IMR-90 (cell line): ENCODE results near the gene CDC42EP3. TPM values are rescaled to one million over a fixed set of nuclear protein-coding genes. Genes with fewer than 3 reads are reported as not detected.

Experiments used
- ATAC-seq: fragments of 200-7000 bp; cut with Tn5 transposase; 2 replicates; pipeline ENCODE4 v1.9.1; 2020; ENCODE audit warnings: low read depth, mild to moderate bottlenecking, moderate library complexity
- BruUV-seq: library from RNA; stranded (reverse); fragments of 400-500 nt; replicated peaks from 2 replicates; lab custom pipeline; 2021; lab: Mats Ljungman, UMichigan
- CTCF ChIA-PET: fragments of 300-600 bp; formaldehyde crosslinking; extraction: SDS; loops from one replicate; lab custom pipeline; 2021; ENCODE audit warnings: antibody characterized with exemption; lab: Yijun Ruan, JAX
- POLR2A ChIA-PET: fragments of 300-600 bp; sonication (Branson Sonifier 250); formaldehyde crosslinking; loops from one replicate; lab custom pipeline; 2022; ENCODE audit warnings: antibody characterized with exemption; ENCODE audit not compliant: unreplicated experiment; lab: Charles Lee
- DNase-seq: peaks from one replicate; pipeline ENCODE4 v3.0.0; 2013
- H2AFZ ChIP-seq: replicated peaks from 2 replicates; pipeline ENCODE3; 2013; ENCODE audit warnings: low read length, mild to moderate bottlenecking; ENCODE audit not compliant: poor library complexity
- H2AK5ac ChIP-seq: 2 replicates; pipeline ENCODE4 v1.6.1; 2013; ENCODE audit warnings: low read depth, low read length, inconsistent platforms
- H2AK9ac ChIP-seq: replicated peaks from 2 replicates; pipeline ENCODE3; 2013; ENCODE audit warnings: mild to moderate bottlenecking, low read depth, low read length, moderate library complexity; ENCODE audit not compliant: poor library complexity
- H2BK120ac ChIP-seq: 2 replicates; pipeline ENCODE4 v1.6.1; 2013; ENCODE audit warnings: low read depth, low read length, inconsistent platforms
- H2BK15ac ChIP-seq: 3 replicates; pipeline ENCODE4 v1.6.1; 2013; ENCODE audit warnings: low read depth, low read length, inconsistent platforms
- H2BK20ac ChIP-seq: 2 replicates; pipeline ENCODE4 v1.6.1; 2013; ENCODE audit warnings: low read depth, mild to moderate bottlenecking, inconsistent platforms, low read length, moderate library complexity
- H2BK5ac ChIP-seq: 2 replicates; pipeline ENCODE4 v1.6.1; 2013; ENCODE audit warnings: mild to moderate bottlenecking, low read depth, low read length, inconsistent platforms; ENCODE audit not compliant: poor library complexity, severe bottlenecking
- H3K14ac ChIP-seq: replicated peaks from 2 replicates; pipeline ENCODE4 v1.6.1; 2013; ENCODE audit warnings: low read depth, low read length, inconsistent platforms
- H3K18ac ChIP-seq: 2 replicates; pipeline ENCODE4 v1.6.1; 2013; ENCODE audit warnings: low read depth, low read length, control low read depth
- H3K23ac ChIP-seq: 2 replicates; pipeline ENCODE4 v1.6.1; 2013; ENCODE audit warnings: low read depth, low read length, inconsistent platforms
- H3K27ac ChIP-seq: 2 replicates; pipeline ENCODE4 v1.5.1; 2013; ENCODE audit warnings: mild to moderate bottlenecking, control low read depth, low read length; ENCODE audit not compliant: insufficient read depth
- H3K27me3 ChIP-seq: 2 replicates; pipeline ENCODE4 v1.6.1; 2013; ENCODE audit warnings: low read length; ENCODE audit not compliant: control insufficient read depth, insufficient read depth
- H3K36me3 ChIP-seq: 2 replicates; pipeline ENCODE4 v1.6.1; 2013; ENCODE audit warnings: low read length, mixed read lengths; ENCODE audit not compliant: control insufficient read depth, insufficient read depth
- H3K4ac ChIP-seq: 2 replicates; pipeline ENCODE4 v1.6.1; 2013; ENCODE audit warnings: low read depth, low read length, inconsistent platforms
- H3K4me1 ChIP-seq: 2 replicates; pipeline ENCODE4 v1.6.1; 2013; ENCODE audit warnings: low read length, mixed read lengths; ENCODE audit not compliant: control insufficient read depth, insufficient read depth
- H3K4me2 ChIP-seq: 2 replicates; pipeline ENCODE4 v1.6.1; 2013; ENCODE audit warnings: low read depth, mild to moderate bottlenecking, control low read depth, low read length, moderate library complexity
- H3K4me3 ChIP-seq: 2 replicates; pipeline ENCODE4 v1.5.1; 2013; ENCODE audit warnings: low read depth, mild to moderate bottlenecking, control low read depth, low read length, moderate library complexity; ENCODE audit not compliant: insufficient read depth
- H3K56ac ChIP-seq: 2 replicates; pipeline ENCODE4 v1.6.1; 2013; ENCODE audit warnings: low read length, inconsistent platforms; ENCODE audit not compliant: insufficient read depth; ENCODE audit errors: extremely low read depth
- H3K79me1 ChIP-seq, 2 experiments: 2 replicates each; pipeline ENCODE4 v1.6.1; 2013; ENCODE audit warnings: low read length in 2 of 2, inconsistent platforms in 1 of 2, low read depth in 1 of 2
- H3K9ac ChIP-seq: 2 replicates; pipeline ENCODE4 v1.6.1; 2013; ENCODE audit warnings: low read depth, low read length, control low read depth
- H3K9me1 ChIP-seq: 2 replicates; pipeline ENCODE4 v1.6.1; 2013; ENCODE audit warnings: low read length, inconsistent platforms; ENCODE audit not compliant: insufficient read depth
- H3K9me3 ChIP-seq: 2 replicates; pipeline ENCODE4 v1.6.1; 2013; ENCODE audit warnings: low read length; ENCODE audit not compliant: control insufficient read depth, insufficient read depth
- H4K20me1 ChIP-seq: 2 replicates; pipeline ENCODE4 v1.6.1; 2013; ENCODE audit warnings: low read length, inconsistent platforms; ENCODE audit not compliant: insufficient read depth
- H4K5ac ChIP-seq: 2 replicates; pipeline ENCODE4 v1.6.1; 2013; ENCODE audit warnings: mild to moderate bottlenecking, low read depth, low read length, control low read depth
- H4K8ac ChIP-seq, 2 experiments: 2 replicates each; pipeline ENCODE4 v1.6.1; 2013; ENCODE audit warnings: low read depth in 2 of 2, low read length in 2 of 2, control low read depth in 1 of 2, inconsistent platforms in 1 of 2
- H4K91ac ChIP-seq: 2 replicates; pipeline ENCODE4 v1.6.1; 2013; ENCODE audit warnings: low read depth, low read length, inconsistent platforms; ENCODE audit not compliant: insufficient read depth
- BHLHE40 ChIP-seq: fragments of 150-350 bp; IDR thresholded peaks from 2 replicates; pipeline ENCODE4 v1.6.1; 2016; ENCODE audit warnings: mild to moderate bottlenecking, low read depth, low read length
- CEBPB ChIP-seq: IDR thresholded peaks from 2 replicates; pipeline ENCODE4 v1.6.1; 2012; ENCODE audit warnings: low read depth, low read length, improper control_type of control experiment
- CHD1 ChIP-seq: IDR thresholded peaks from 2 replicates; pipeline ENCODE4 v1.6.1; 2012; ENCODE audit warnings: low read depth, low read length, improper control_type of control experiment
- FOS ChIP-seq: fragments of 150-350 bp; IDR thresholded peaks from 2 replicates; pipeline ENCODE4 v1.6.1; 2016; ENCODE audit warnings: low read depth, low read length
- MAFK ChIP-seq: IDR thresholded peaks from 2 replicates; pipeline ENCODE4 v1.6.1; 2012; ENCODE audit warnings: low read depth, low read length, improper control_type of control experiment
- MAZ ChIP-seq: IDR thresholded peaks from 2 replicates; pipeline ENCODE4 v1.6.1; 2012; ENCODE audit warnings: low read depth, mild to moderate bottlenecking, low read length, improper control_type of control experiment, moderate library complexity, borderline replicate concordance
- MXI1 ChIP-seq: IDR thresholded peaks from 2 replicates; pipeline ENCODE4 v1.6.1; 2012; ENCODE audit warnings: low read depth, mild to moderate bottlenecking, low read length, moderate library complexity, borderline replicate concordance
- NFE2L2 ChIP-seq: fragments of 150-350 bp; IDR thresholded peaks from 2 replicates; pipeline ENCODE4 v1.6.1; 2016; ENCODE audit warnings: low read depth, mild to moderate bottlenecking, low read length
- POLR2A ChIP-seq: IDR thresholded peaks from 2 replicates; pipeline ENCODE4 v1.6.1; 2012; ENCODE audit warnings: mild to moderate bottlenecking, low read depth, low read length
- RAD21 ChIP-seq: IDR thresholded peaks from 2 replicates; pipeline ENCODE4 v1.6.1; 2012; ENCODE audit warnings: low read length, improper control_type of control experiment
- RCOR1 ChIP-seq: IDR thresholded peaks from 2 replicates; pipeline ENCODE4 v1.6.1; 2012; ENCODE audit warnings: mild to moderate bottlenecking, low read length, improper control_type of control experiment; ENCODE audit not compliant: insufficient replicate concordance
- RFX5 ChIP-seq: IDR thresholded peaks from 2 replicates; pipeline ENCODE4 v1.8.0; 2012; ENCODE audit warnings: low read depth, mild to moderate bottlenecking, low read length, moderate library complexity
- WGBS, 2 experiments: methylation state at CpG; one replicate each; pipeline versions ENCODE4 v1.1.5 to v1.1.7; 2013; ENCODE audit warnings: missing lambda C conversion rate in 2 of 2; ENCODE audit not compliant: insufficient read length in 1 of 2; ENCODE audit errors: extremely low coverage in 2 of 2; 5-methylcytosine and 5-hydroxymethylcytosine counted together
- dilution Hi-C: fragments of 300-500 bp; cut with HindIII; formaldehyde crosslinking; loops from one replicate; pipeline ENCODE4 v1.14.3; 2018; ENCODE audit warnings: low sequenced_read_pairs; ENCODE audit not compliant: unreplicated experiment
- in situ Hi-C: fragments of 300-500 bp; cut with MboI; formaldehyde crosslinking; loops from 3 replicates; pipeline ENCODE4 v1.14.3; 2019; ENCODE audit warnings: low sequenced_read_pairs, inconsistent platforms, mixed read lengths
- intact Hi-C: fragments of 100-400 bp; cut with micrococcal nuclease; formaldehyde crosslinking; loops from 2 replicates; pipeline ENCODE4 v1.10.0; 2022
- polyA plus RNA-seq, 3 experiments: library from polyadenylated mRNA; depleted of rRNA; stranded (reverse); fragments of >200 nt; gene quantifications; 2 replicates each; pipeline ENCODE4 v1.2.3, GENCODE V29; 2012; ENCODE audit warnings: low replicate concordance in 1 of 3
- total RNA-seq: library from RNA; depleted of rRNA; stranded (reverse); fragments of >200 nt; gene quantifications from 2 replicates; pipeline ENCODE4 v1.2.3, GENCODE V29; 2012
- TF ChIP-seq, protein P1 (sequence below): fragments of 150-350 bp; IDR thresholded peaks from 2 replicates; pipeline ENCODE4 v1.6.1; 2016; ENCODE audit warnings: low read depth, mild to moderate bottlenecking, low read length, moderate library complexity, borderline replicate concordance
- TF ChIP-seq, protein P2 (sequence below): conservative IDR thresholded peaks from 2 replicates; pipeline ENCODE4 v1.5.1; 2012; ENCODE audit warnings: mild to moderate bottlenecking, low read depth, low read length, improper control_type of control experiment

The CDC42EP3 gene
- total and polyA plus RNA-seq, 2 of the 4 experiments (the other 2 are of a cell fraction): 167 to 193 TPM

DNA sequence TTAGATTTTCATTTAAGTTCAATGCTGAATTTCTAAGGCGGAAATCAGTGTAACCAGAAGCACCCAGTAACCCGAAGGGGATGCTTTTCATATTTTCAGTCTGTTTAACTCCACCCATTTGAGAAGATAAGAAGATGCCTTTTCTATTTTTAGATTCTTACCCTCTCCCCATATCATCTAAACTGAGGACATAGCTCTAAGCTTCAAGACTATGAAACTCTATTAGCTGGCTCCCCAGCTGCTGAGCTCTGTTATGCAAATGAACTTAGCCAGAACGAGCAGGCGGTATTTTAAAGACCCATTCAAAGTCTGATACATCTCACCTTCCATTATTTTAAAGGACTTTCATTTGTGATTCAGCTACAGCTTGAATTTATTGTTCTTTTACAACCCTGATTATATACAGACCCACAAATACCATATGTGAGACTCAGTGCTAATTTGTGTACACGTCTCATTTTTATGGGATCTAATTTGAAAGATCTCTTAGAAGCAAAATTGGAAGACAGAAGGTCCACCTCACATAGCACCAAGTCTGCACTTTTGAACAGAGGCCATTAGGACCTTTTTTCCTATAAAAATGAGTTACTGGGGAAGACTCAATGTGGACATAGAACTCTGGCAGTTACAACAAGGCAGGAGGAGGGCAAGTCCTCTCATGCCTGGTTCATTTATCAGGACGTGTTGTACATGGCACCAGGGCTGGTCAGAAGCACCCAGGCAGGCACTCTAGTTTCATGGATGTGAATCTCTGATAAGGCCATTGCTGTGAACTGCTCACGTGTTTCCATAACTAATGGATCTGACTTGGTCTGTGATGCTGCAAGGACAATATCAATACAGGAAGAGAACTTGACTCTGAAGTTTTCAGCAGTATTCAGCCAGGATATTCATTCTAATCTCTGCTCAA is 16.3 kb downstream of the CDC42EP3 start:
- no peak overlapping the region for H2AFZ ChIP-seq
- peak overlapping the region; percentile 75 for H3K18ac ChIP-seq
- ATAC-seq: no peak
- no TSS peak for BruUV-seq
- peak overlapping the region; percentile 34; the same call in 1 of the 2 replicates for H2BK20ac ChIP-seq
- H3K14ac ChIP-seq: peak overlapping the region; percentile 54
- DNase-seq: no peak
- no peak overlapping the region for H3K4me3 ChIP-seq
- H3K27me3 ChIP-seq: no peaks in the 10 kb centered on the region
- H3K27ac ChIP-seq: peak overlapping the region; percentile 63; the same call in 1 of the 2 replicates
- peak overlapping the region; percentile 62 for H3K4me2 ChIP-seq
- H4K5ac ChIP-seq: peak overlapping the region; percentile 60; the same call in 1 of the 2 replicates
- H3K56ac ChIP-seq: no peak overlapping the region
- H3K36me3 ChIP-seq: peaks cover 49% of the 10 kb centered on the region
- H2AK5ac ChIP-seq: peak overlapping the region; percentile 6; the same call in 1 of the 2 replicates
- no peaks in the 10 kb centered on the region for H3K9me3 ChIP-seq
- peak overlapping the region; percentile 55; the same call in 1 of the 2 replicates for H3K23ac ChIP-seq
- peaks cover 62% of the 10 kb centered on the region for H3K9me1 ChIP-seq
- in situ Hi-C loops (loop anchor here (5.0 kb wide), 1 partner anchor 243 kb away; no protein-coding TSS in a partner anchor), dilution Hi-C loops (no loop called here), intact Hi-C loops (no loop called here)
- no peak overlapping the region for H2BK15ac ChIP-seq
- H2BK120ac ChIP-seq: peak overlapping the region; percentile 35; the same call in 1 of the 2 replicates
- H3K4ac ChIP-seq: peak overlapping the region; percentile 12; the same call in 1 of the 2 replicates
- CTCF ChIA-PET: no interaction called here
- peak overlapping the region; percentile 9; the same call in 1 of the 2 replicates for H3K9ac ChIP-seq
- H4K20me1 ChIP-seq: peaks cover 98% of the 10 kb centered on the region
- POLR2A ChIA-PET: no interaction called here
- no peak overlapping the region for H2AK9ac ChIP-seq
- peaks cover 53% of the 10 kb centered on the region for H3K4me1 ChIP-seq
- H4K91ac ChIP-seq: no peak overlapping the region
- 63% methylated on average over 3 of the region's 7 CpGs; no CpG with 5 or more reads in 1 of the 2 experiments for WGBS, 2 experiments
- peak overlapping the region in 1 of 2 experiments; percentile 4; a peak in 1 of 4 replicates for H4K8ac ChIP-seq
- H3K79me1 ChIP-seq: peaks cover 0 to 74% of the 10 kb centered on the region in 2 experiments; a peak in 2 of 4 replicates
- H2BK5ac ChIP-seq: peak overlapping the region; percentile 83
- no peak for TF ChIP-seq RCOR1
- no peak for TF ChIP-seq FOS
- no peak for TF ChIP-seq CHD1
- TF ChIP-seq RAD21: no peak
- TF ChIP-seq MAFK: no peak
- no peak for TF ChIP-seq POLR2A
- TF ChIP-seq BHLHE40: no peak
- no peak for TF ChIP-seq NFE2L2
- TF ChIP-seq, protein P1, sequence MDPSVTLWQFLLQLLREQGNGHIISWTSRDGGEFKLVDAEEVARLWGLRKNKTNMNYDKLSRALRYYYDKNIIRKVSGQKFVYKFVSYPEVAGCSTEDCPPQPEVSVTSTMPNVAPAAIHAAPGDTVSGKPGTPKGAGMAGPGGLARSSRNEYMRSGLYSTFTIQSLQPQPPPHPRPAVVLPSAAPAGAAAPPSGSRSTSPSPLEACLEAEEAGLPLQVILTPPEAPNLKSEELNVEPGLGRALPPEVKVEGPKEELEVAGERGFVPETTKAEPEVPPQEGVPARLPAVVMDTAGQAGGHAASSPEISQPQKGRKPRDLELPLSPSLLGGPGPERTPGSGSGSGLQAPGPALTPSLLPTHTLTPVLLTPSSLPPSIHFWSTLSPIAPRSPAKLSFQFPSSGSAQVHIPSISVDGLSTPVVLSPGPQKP: no peak
- no peak for TF ChIP-seq CEBPB
- TF ChIP-seq, protein P2, sequence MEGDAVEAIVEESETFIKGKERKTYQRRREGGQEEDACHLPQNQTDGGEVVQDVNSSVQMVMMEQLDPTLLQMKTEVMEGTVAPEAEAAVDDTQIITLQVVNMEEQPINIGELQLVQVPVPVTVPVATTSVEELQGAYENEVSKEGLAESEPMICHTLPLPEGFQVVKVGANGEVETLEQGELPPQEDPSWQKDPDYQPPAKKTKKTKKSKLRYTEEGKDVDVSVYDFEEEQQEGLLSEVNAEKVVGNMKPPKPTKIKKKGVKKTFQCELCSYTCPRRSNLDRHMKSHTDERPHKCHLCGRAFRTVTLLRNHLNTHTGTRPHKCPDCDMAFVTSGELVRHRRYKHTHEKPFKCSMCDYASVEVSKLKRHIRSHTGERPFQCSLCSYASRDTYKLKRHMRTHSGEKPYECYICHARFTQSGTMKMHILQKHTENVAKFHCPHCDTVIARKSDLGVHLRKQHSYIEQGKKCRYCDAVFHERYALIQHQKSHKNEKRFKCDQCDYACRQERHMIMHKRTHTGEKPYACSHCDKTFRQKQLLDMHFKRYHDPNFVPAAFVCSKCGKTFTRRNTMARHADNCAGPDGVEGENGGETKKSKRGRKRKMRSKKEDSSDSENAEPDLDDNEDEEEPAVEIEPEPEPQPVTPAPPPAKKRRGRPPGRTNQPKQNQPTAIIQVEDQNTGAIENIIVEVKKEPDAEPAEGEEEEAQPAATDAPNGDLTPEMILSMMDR: no peak
- no peak for TF ChIP-seq RFX5
- no peak for TF ChIP-seq MAZ
- TF ChIP-seq MXI1: no peak
